Stimulated activated effector memory CD8-positive, alpha-beta T cell treated with anti-CD3 and anti-CD28 coated beads, Interleukin-12 subunit alpha, Interleukin-12 subunit beta, amount 100 ng/mL, for 72 hours (primary cell): Measurements from ENCODE around the gene CCDC89.
"Not testable (repeated sequence)": the region's sequence is repeated elsewhere in the genome, so short reads cannot be mapped to it uniquely, and the experiment has no call there.

Source experiments
- ATAC-seq: fragments of 150-1000 bp; cut with Tn5 transposase; 2 replicates; pipeline ENCODE4 v1.10.0; 2021
- DNase-seq, 2 donors: peaks; one replicate each; pipeline ENCODE4 v3.0.0; 2021 to 2022; ENCODE audit warnings: low spot score in 2 of 2
- H3K27ac Mint-ChIP-seq: one replicate; pipeline ENCODE4 v1.8.0; 2022; ENCODE audit warnings: mild to moderate bottlenecking, mixed read lengths
- H3K36me3 Mint-ChIP-seq: one replicate; pipeline ENCODE4 v1.8.0; 2022; ENCODE audit warnings: mild to moderate bottlenecking, mixed read lengths
- H3K4me1 Mint-ChIP-seq: one replicate; pipeline ENCODE4 v1.8.0; 2022; ENCODE audit warnings: mixed read lengths
- H3K4me3 Mint-ChIP-seq: one replicate; pipeline ENCODE4 v1.8.0; 2022; ENCODE audit warnings: mild to moderate bottlenecking, mixed read lengths
- H3K9me3 Mint-ChIP-seq: one replicate; pipeline ENCODE4 v1.8.0; 2022; ENCODE audit warnings: mixed read lengths

The CCDC89 gene

DNA sequence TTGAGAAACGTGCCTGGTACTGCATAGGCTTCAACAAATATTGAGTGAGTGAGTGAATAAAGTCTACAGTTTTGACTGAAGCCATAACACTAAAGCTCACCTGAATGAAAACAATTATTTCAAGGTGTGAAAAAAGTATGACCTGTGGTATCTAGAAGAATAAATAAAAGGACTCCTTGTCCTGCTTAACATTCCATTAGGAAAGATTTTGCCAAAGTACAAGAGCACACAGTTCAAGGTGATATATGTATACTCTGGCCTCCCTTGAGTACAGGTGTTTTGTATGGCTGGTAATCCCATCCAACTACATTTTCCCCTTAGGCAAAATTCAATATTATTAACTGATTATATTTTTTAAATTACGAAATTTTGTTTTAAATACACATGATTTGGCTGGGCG is 19.3 kb downstream of the CCDC89 start:
- Mint-ChIP-seq H3K4me3 (no peak overlapping the region), H3K9me3 (no peaks in the 10 kb centered on the region), H3K27ac (no peak overlapping the region), H3K36me3 (peaks cover 39% of the 10 kb centered on the region), H3K4me1 (peaks cover 13% of the 10 kb centered on the region)
- ATAC-seq: no peak
- no peak for DNase-seq

DNA sequence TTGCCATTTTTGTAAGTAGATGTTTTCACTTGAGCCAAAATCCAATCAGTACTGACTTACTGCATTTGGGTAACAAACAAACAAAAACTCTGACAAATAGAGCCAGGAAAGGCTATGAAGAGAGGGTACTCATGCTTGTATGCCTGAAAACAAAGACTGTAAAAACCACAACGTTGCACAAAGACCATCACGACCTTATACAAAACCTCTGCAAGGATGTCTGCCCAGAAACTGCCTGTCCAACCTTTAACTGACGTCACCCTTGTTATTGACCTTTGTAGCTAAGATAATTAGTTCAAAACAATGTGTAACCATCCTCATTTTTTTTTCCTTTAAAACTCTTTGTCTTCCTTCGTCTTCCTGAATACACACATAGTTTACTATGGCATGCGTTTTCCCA is 20.3 kb downstream of the CCDC89 start:
- Mint-ChIP-seq H3K9me3 (no peaks in the 10 kb centered on the region), H3K36me3 (peaks cover 49% of the 10 kb centered on the region), H3K4me3 (peak overlapping the region; percentile 100), H3K4me1 (peaks cover 22% of the 10 kb centered on the region), H3K27ac (peak overlapping the region; percentile 99)
- DNase-seq (no peak), ATAC-seq (no peak)

DNA sequence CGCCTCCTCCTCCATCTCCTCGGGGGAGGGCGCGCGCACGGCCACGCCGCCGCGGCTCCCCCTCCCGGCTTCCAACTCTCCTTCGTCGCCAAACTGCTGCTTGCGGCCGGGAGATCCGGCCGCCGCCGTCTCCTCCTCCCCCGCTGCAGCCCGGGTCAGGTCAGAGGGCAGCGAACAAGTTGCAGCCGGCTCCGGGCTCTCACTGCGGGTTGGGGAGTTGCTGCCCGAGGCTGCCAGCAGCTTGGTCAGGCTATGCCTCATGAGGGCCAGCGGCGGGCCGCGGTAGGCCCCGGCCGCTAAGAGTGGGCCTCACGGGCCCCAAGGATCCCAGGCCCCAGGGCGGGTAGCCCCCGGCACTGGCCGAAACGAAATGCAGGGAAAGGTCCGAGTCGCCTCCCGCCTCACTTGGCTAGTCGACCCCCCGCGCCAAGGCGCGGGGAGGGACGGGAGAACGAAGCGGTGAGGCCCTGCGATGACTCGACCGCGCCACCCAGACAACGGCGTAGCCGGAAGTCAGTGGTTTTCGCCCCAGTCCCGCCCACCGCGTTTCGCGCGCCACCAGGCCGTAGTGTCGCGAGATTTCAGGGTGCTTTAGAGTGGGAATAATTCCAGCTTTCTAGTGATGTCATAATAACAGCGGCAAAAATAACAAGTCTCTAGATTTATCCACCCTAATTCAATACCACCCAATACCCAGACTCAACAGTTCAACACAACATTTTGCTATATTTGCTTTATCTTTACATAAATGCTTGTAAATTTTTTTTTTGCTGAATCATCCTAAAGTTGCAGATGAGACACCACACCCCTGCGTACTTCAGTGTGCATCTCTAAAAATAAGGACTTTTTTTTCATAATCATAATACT is 21.1 kb downstream of the CCDC89 start, which contains the start of gene CREBZF:
TSS of gene CREBZF (minus strand) at position 515 of the 867 bp plus-strand sequence. CDS start at position 261, 254 bp downstream.
- peaks cover 28% of the 10 kb centered on the region for H3K4me1 Mint-ChIP-seq
- no peaks in the 10 kb centered on the region for H3K9me3 Mint-ChIP-seq
- peaks cover 57% of the 10 kb centered on the region for H3K36me3 Mint-ChIP-seq

DNA sequence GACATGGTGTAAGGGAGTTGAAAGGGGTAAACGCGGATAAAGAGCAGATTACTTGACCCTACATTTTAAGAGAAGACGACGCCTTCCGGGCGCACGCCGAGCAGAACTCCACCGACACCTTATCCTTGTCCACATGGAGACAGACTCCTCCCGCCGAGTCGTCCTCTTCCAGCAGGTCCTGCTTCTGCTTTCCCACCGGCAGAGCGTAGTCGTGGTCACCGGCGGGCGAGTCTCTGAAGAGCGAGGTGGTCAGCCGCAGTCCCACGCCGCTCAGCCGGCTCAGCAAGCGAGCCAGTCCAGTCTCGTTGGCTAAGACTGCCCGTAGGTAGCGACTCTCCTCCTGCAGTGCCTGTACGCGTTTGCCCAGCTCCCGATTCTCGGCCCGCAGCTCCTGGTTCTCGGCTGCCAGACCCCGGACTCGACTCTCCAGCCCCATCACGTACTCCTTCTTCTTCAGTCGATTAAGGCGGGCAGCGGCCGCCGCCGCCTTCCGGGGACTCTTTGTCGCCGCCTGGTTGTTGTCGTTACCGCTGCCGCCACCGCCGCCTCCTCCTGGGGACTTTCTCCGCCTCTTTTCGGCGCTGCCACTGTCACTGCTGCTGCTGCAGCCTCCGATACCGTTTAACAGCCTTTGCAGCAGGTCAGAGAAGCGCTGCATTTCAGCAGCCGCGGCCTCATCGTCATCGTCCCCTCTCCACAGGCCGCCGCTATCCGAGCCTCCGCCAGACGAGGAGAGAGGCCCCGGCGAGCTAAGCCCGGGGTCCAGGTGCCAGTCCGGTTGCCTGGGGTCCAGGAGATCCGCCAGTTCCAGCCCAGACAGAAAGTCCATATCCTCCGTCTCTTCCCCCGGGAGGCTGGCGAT is 22.0 kb downstream of the CCDC89 start:
- peak overlapping the region; percentile 100 for H3K4me3 Mint-ChIP-seq
- ATAC-seq: peak; percentile 84
- peaks cover 66% of the 10 kb centered on the region for H3K36me3 Mint-ChIP-seq
- H3K9me3 Mint-ChIP-seq: no peaks in the 10 kb centered on the region
- H3K27ac Mint-ChIP-seq: peak overlapping the region; percentile 99
- H3K4me1 Mint-ChIP-seq: peaks cover 34% of the 10 kb centered on the region
- DNase-seq: peak; percentile 76 to 91

More for the DNA sequence above, 21.1 kb downstream of the CCDC89 start, which contains the start of gene CREBZF:
- peak; percentile 96 to 98 for DNase-seq
- peak within 1 kb of the TSS; percentile 100 for H3K4me3 Mint-ChIP-seq
- H3K27ac Mint-ChIP-seq: peak within 1 kb of the TSS; percentile 99
- peak; percentile 92 for ATAC-seq

DNA sequence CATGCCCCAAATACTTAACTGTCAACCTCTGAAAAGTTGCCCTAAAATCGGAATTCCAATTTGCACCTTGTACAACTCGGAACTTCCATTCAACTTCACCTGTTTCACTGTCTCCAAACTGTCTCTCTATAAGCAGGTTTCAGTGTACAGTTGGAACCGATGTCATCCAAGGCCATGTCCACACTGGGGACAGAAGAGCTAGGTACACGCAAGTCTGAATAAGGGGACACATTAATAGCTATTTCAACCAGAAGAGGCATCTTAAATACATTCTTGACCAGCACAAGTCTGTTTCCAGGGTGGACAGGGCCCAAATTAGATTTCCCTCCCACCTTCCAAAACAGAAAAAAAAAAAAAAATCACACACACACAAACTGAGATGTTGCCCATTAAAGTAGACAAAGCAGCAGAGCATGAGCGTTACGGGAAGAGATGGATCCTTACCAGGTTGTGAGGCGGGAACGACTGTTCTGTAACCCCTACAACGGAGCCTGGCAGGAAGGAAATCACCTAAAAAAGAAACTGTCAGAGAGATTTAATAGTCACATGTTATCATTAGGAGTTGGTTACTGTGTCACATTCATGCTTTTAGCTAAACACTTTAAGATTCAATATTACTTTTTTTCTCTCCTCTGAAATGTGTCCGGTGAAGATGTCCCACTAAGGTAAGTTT is 22.8 kb downstream of the CCDC89 start:
- peak overlapping the region; percentile 99 for H3K27ac Mint-ChIP-seq
- DNase-seq (no peak), ATAC-seq (no peak)
- H3K4me3 Mint-ChIP-seq: peak overlapping the region; percentile 100
- H3K36me3 Mint-ChIP-seq: peaks cover 74% of the 10 kb centered on the region
- no peaks in the 10 kb centered on the region for H3K9me3 Mint-ChIP-seq
- peaks cover 34% of the 10 kb centered on the region for H3K4me1 Mint-ChIP-seq

DNA sequence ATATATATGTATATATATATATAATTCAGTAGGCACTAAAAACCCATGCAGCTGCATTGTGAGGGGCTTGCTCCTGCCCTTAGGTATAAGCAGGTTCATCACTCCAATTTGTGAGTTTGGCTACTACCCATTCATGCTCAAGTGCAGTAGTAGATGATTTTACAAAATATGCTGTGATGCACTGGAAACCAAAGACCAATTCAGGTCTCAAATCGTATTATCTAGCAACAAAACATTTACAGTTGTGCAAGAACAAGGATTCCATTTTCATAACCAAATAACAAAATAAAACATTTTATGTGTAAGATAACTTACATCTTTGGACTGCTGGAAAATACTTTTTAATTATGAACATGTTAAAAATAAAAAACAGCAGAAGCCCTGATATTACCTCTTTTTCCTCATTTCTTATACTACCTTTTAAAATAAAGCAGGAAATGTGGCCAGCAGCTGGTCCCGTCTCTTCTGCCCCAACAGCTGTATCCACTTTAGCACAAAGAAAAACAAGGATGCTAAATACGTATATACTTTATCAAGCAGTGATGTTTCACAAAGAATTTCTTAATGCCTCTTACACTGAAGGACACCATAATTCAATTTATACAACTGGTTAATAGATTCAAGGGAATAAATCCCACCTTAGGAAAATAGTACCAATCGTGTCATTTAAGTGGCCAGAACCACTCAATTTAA is 23.9 kb downstream of the CCDC89 start:
- Mint-ChIP-seq H3K9me3 (no peaks in the 10 kb centered on the region), H3K27ac (no peak overlapping the region), H3K4me3 (peak overlapping the region; percentile 100), H3K4me1 (peaks cover 34% of the 10 kb centered on the region), H3K36me3 (peaks cover 85% of the 10 kb centered on the region)
- ATAC-seq (no peak), DNase-seq (no peak)

DNA sequence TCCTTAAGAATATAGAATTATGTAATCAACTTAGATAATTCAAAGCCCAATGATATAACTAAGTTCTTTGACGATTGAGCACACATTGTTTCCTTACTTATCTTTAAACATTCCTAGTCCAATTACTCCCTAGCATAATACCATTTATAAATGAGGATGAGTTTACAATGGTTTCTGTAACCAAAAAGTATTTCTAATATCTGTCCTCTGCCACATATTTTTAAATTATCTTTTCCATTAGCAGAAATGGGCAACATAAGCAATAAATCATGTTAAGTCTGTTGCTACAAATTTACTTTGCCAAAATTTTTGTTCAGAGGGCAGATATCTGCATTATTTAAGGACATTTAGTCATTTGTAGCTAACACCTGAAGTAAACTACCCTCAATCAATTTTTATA is 27.8 kb downstream of the CCDC89 start:
- Mint-ChIP-seq H3K4me3 (no peak overlapping the region), H3K9me3 (no peaks in the 10 kb centered on the region), H3K36me3 (peaks cover 100% of the 10 kb centered on the region), H3K4me1 (peaks cover 33% of the 10 kb centered on the region), H3K27ac (no peak overlapping the region)
- ATAC-seq (no peak), DNase-seq (no peak)

DNA sequence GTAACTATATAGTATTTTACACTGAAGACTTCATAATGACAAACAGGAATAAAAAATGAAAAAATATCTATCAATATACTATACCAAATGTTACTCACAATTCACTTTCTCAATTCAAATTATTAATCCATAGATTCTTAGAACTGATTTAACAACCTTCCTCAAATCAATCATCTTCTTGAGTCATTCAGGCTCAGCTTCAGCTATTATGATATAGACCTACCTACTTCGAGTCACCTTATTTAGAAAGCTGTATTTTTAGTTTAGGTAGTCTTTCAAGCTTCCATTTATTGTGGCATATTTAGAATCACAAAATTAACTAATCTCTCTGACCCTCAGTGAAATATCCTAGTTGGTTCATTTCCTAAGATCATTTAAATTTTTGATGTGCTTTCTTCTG is 29.2 kb downstream of the CCDC89 start:
- no peaks in the 10 kb centered on the region for H3K9me3 Mint-ChIP-seq
- no peak for DNase-seq
- peaks cover 33% of the 10 kb centered on the region for H3K4me1 Mint-ChIP-seq
- peak overlapping the region; percentile 54 for H3K27ac Mint-ChIP-seq
- H3K4me3 Mint-ChIP-seq: no peak overlapping the region
- H3K36me3 Mint-ChIP-seq: peaks cover 98% of the 10 kb centered on the region
- peak; percentile 77 for ATAC-seq

DNA sequence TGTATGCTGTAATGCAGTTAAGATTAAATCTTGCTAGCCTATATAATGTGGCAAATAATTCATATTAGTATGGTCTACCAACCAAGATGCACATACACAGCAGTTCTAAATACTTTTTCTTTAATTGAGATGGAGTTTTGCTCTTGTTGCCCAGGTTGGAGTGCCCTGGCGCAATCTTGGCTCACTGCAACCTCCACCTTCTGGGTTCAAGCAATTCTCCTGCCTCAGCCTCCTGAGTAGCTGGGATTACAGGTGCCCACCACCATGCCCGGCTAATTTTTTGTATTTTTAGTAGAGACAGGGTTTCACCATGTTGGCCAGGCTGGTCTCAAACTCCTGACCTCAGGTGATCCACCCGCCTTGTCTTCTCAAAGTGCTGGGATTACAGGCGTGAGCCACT is 31.7 kb downstream of the CCDC89 start:
- H3K9me3 Mint-ChIP-seq, H3K4me3 Mint-ChIP-seq, H3K27ac Mint-ChIP-seq, DNase-seq, ATAC-seq: not testable (repeated sequence)
- Mint-ChIP-seq H3K36me3 (peaks cover 97% of the 10 kb centered on the region), H3K4me1 (peaks cover 19% of the 10 kb centered on the region)

DNA sequence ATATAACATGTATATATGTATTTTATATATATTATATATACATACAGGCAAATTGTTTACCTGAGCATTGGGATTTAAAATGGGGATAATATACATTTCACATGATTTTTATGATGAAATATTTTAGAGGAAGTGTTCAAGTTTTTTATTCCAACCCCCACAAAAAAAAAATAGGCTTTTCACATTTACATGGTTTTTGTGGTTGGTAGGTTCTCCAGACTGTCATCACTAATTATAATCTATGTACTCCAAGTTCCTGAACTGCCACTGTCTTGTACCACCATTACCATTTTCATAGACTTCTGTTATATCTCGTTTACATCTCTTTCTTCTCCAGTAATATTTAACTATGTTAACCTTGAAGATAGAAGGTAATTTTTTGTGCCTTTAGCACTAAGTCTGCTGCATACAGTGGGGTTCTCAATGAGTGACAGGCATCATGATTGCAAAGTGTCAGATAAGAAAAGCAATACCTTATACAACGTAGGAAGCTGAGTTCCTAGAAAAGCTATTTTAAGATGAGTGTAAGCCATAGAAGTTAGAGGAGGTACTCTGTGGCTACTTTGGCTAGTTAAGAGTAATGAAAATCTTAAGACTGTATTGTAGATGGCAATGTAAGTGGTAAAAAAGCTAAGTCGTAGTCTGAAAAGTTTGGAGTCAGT is 33.1 kb downstream of the CCDC89 start:
- no peak for ATAC-seq
- Mint-ChIP-seq H3K4me3 (no peak overlapping the region), H3K36me3 (peaks cover 86% of the 10 kb centered on the region), H3K9me3 (no peaks in the 10 kb centered on the region), H3K4me1 (peaks cover 20% of the 10 kb centered on the region), H3K27ac (no peak overlapping the region)
- no peak for DNase-seq

DNA sequence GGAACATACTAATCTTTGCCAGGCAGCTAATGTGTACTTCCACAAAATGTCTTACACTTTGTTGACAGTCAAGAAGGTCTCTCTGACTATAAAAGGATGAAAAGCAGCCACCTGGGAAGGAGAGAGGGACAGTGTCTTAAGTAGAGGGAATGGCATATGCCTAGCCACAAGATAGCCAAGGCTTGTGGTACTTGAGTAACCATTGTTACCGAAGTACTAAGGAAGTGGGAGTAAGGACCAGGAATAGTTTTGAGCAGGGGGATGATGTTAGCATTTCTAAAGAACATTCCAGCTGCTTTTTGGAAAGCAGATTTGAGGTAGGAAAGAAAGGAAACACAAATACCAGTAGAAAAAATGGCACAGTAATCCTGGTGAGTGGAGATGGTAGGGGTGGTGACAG is 34.9 kb downstream of the CCDC89 start:
- Mint-ChIP-seq H3K36me3 (peaks cover 72% of the 10 kb centered on the region), H3K9me3 (no peaks in the 10 kb centered on the region), H3K4me1 (peaks cover 25% of the 10 kb centered on the region), H3K4me3 (no peak overlapping the region), H3K27ac (no peak overlapping the region)
- ATAC-seq: no peak
- DNase-seq: no peak

DNA sequence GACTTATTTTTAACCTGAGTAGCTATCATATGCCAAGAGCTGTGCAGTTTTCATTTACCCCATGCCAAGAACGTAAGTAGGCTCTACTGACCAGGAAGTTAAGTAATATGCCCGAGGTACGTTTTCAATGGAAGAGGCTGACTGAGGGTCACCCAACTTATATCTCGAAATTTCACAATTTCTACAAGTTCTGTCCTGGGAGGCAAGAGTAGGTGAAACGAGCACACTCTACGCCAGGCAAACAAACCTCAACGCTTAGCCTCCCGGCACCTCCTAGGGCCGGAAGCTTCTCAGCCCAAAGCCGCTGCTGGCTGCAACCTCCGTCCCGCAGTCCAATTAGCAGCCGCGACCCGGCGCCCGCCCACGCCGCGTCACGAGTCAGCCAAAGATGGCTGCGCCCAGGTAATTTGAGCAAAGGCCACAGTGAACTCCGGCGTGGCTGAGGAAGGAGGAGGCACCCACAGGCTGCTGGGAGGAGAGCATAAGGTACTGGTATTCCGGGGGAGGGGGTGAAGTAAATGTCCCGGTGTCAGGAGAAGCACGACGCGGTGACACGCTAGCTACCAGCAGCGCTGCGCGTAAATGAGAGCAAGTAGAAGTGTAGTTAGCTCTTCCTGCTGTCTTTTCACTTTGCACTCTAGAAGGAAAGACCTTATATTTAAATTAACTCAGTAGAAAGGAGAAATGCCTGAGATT is 38.2 kb downstream of the CCDC89 start, which contains the start of gene TMEM126A:
TSS of gene TMEM126A (plus strand) at position 364 of the 696 bp plus-strand sequence. CDS start 2,289 bp downstream, outside the sequence.
- Mint-ChIP-seq H3K9me3 (no peaks in the 10 kb centered on the region), H3K4me3 (peak within 1 kb of the TSS; percentile 90), H3K4me1 (peaks cover 12% of the 10 kb centered on the region), H3K27ac (peak within 1 kb of the TSS; percentile 97), H3K36me3 (peaks cover 38% of the 10 kb centered on the region)
- DNase-seq (peak; percentile 82 to 93), ATAC-seq (peak; percentile 99)

DNA sequence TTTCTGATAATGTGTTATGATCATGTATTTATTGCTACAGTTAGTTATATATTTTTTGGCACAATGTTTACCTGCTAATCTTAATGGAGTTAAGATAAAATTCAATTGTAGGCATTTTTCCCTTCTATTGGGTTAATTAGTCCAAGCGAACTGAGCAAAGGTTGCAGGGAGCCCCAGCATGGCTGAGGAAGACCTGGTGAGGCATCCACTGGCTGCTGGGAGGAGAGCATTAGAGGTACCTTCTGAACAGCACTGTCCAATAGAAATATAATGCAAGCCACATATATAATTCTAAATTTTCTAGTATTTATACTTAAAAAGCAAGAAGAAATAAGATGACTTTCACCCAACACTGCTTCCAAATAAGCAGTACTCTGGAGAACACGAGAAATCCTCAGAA is 38.9 kb downstream of the CCDC89 start:
- Mint-ChIP-seq H3K36me3 (peaks cover 32% of the 10 kb centered on the region), H3K27ac (peak overlapping the region; percentile 97), H3K9me3 (no peaks in the 10 kb centered on the region), H3K4me1 (peaks cover 12% of the 10 kb centered on the region), H3K4me3 (peak overlapping the region; percentile 90)
- no peak for ATAC-seq
- no peak for DNase-seq
